HG03097 (cell line): ENCODE results near the gene WWOX.
"Not testable (repeated sequence)": the region's sequence is repeated elsewhere in the genome, so short reads cannot be mapped to it uniquely, and the experiment has no call there.

Experiments used
- ATAC-seq: cut with Tn5 transposase; IDR thresholded peaks from one replicate; pipeline ENCODE4 v1.9.1; 2021; ENCODE audit not compliant: unreplicated experiment, low FRiP score

The WWOX gene

DNA sequence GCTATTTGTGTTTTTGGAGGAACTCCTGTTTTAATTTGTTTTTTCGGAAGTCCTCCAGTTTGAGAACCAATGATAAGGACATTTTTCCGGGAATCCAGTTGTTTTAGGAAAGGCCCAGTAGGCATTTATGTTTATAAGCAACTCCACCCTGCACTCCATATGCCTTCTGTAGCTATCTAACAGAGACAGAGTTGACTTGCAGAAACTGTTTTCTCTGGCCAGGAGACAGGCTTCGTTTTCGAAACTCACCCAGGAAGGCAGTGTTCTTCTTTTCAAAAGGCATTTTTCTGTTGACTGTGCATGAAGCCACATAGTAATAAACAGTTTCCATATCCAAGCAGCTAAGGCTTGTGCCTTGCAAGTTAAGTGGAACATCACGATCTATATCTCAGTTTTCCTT, 587.1 kb downstream of the WWOX start:
- ATAC-seq, result no peak

GRCh38 chr16:78689028-78689427, 589.6 kb downstream of the WWOX start:
- no peak for ATAC-seq

- no peak for ATAC-seq
Measured at GRCh38 chr16:78689536-78689935, 590.1 kb downstream of the WWOX start.

DNA sequence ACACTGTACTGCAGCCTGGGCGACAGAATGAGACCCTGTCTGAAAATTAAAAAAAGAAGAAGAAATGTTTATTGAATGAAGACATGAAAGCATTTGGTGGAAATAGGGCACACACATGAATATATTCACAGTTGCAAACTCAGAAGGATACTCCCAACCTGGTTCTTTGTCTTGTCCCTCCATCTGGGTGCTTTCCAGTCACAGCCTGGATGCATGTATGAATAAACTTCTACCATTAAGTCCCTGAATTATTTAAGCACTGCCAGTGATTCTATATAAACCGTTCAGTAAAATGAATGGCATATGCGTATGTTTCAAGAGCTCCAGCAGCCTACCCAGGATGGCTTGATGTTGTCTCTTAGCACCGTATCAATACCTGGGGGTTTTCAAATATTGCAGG, 591.1 kb downstream of the WWOX start:
- no peak for ATAC-seq

DNA sequence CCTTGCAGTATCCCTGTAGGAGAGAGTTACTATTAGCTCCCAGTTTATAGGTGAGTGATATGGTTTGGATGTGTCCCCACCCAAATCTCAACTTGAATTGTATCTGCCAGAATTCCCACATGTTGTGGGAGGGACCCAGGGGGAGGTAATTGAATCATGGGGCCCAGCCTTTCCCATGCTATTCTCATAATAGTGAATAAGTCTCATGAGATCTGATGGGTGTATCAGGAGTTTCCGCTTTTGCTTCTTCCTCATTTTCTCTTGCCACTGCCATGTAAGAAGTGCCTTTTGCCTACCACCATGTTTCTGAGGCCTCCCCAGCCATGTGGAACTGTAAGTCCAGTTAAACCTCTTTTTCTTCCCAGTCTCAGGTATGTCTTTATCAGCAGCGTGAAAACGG, 592.3 kb downstream of the WWOX start:
- ATAC-seq, result not testable (repeated sequence)

DNA sequence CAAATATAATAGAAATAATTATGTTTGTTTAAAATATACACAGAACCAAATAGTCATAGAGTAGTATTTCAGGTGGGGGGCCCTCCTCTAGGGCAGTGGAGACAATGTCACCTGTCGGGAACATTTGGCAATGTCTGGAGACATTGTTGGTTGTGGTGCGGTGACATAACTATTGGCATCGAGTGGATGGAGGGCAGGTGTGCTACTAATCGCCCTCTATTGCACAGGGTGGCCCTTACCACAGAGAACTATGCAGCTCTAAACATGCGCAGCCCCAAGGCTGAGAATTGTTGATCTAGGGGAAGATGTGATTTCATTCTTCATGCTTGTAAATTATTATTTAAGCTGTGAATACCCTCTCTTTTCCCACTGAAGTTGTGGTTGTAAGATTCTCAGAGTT, 594.0 kb downstream of the WWOX start:
- ATAC-seq, result no peak

- no peak for ATAC-seq
Measured at GRCh38 chr16:78694414-78694813, 595.0 kb downstream of the WWOX start.

- ATAC-seq, result no peak
Measured at GRCh38 chr16:78695391-78695790, 595.9 kb downstream of the WWOX start.

DNA sequence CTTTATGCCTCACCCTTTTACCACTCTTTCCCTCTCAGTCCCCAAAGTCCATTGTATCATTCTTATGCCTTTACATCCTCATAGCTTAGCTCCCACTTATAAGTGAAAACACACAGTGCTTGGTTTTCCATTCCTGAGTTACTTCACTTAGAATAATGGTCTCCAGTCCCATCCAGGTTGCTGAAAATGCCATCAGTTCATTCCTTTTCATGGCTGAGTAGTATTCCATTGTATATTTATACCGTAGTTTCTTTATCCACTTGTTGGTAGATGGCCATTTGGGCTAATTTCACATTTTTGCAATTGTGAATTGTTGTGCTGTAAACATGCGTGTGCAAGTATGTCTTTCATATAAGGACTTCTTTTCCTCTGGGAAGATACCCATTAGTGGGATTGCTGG, 597.3 kb downstream of the WWOX start:
- ATAC-seq, result no peak

GRCh38 chr16:78697426-78697825, 598.0 kb downstream of the WWOX start:
- ATAC-seq, result no peak

- ATAC-seq, result no peak
Measured at GRCh38 chr16:78703936-78704335, 604.5 kb downstream of the WWOX start.

GRCh38 chr16:78704416-78704815, 605.0 kb downstream of the WWOX start:
- ATAC-seq, result no peak

DNA sequence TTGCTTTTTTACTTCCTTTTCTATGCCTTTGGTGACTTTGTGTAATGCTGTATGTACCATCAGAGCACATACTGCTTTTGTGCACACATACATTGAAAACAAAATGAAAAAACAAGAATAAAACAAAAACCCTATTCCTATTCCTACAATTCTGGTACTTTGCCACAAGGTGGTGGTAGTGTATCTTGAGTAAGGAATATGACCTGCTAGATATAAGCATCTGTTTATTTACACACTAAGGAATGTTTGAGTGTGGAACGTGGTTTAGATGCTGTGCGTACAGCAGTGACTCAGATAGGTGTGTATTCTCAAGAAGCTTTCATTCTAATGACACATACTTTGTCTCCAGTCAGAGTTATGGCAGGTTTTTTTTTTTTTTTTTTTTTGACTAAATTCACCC, 606.2 kb downstream of the WWOX start:
- no peak for ATAC-seq

DNA sequence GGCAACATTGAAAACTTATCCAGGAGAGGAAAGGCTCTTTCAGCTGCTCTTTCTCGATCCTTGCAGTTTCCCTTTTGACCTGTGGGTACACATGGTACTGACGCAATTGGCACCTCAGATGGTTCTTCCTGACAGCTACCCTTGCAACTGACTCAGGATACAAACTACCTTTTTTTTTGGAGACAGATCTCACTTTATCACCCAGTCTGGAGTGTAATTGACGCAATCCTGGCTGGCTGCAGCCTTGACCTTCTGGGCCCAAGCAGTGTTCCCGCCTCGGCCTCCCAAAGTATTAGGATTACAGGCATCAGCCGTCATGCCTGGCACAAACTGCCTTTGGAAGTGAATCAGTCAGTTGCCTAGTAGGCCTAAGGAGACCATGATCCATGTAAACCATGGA, 607.2 kb downstream of the WWOX start:
- ATAC-seq, result no peak

DNA sequence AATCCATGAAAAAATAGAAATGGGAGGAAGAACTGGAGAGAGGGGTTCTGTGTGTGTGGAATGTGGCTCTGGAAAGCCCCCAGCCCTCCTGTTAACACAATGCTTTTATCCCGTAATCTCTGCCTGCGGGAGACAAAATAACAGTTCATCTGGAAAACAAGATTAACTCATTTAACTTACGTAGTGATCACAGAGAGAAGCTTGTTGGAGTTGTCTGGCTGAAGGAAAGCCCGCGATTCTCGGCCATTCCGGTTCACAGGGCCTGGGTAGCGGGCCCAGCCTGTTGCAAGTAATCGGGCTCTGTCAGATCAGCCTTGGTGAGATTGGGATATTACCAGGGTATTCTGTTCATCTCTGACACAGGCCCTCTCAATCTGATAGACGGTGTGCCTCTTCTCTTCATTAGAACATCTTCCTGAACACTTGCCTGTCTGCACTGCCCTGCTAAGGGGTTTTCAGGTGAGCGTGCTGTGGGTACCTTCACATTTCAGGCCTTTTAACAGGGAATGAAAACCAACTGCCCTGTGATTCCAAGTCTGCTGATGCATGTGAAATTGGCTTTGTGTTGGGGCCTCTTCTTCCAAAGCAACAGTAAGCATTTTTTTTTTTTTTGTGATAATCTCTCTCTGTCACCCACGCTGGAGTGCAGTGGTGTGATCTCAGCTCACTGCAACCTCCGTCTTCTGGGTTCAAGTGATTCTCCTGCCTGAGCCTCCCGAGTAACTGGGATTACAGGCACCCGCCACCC, 609.9 kb downstream of the WWOX start:
- ATAC-seq, result no peak

GRCh38 chr16:78715106-78715505, 615.7 kb downstream of the WWOX start:
- no peak for ATAC-seq

DNA sequence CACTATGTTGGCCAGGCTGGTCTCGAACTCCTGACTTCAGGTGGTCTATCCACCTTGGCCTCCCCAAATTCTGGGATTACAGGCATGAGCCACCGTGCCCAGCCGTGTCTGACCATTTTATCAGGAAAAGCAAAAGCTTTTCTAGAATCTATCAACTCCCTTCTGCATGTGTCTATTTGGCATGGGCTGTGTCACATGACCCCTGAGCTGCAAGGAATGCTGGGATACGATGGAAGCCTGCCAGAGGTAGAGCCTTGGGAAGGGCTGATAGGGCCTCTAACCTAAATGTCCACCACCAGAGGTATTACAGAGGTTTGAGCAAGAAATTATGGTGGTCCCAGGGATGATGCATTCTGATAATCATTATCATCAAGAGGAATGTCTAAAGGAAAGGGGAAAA, 616.2 kb downstream of the WWOX start:
- ATAC-seq, result no peak

DNA sequence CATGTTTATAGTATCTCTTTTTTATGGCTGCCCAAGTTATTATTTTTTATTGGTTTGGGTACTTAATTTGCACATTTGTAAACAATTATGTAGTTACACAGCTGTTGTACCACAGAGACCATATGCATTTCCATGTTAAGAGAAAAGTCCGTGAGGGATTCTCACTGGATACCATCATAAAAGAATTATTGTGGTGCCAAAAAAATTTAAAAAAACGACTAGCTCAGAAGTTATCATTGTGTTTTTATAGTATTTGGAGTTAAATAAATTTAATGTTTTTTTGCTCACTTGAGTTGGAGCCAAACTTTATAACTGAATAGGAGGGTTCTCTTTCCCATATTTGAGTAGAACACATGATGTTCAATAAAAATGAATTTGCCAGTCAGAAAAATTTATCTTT, 618.7 kb downstream of the WWOX start:
- no peak for ATAC-seq

GRCh38 chr16:78720416-78720815, 621.0 kb downstream of the WWOX start:
- ATAC-seq, result no peak

GRCh38 chr16:78727536-78727935, 628.1 kb downstream of the WWOX start:
- no peak for ATAC-seq

- no peak for ATAC-seq
Measured at GRCh38 chr16:78729687-78730086, 630.2 kb downstream of the WWOX start.

- no peak for ATAC-seq
Measured at GRCh38 chr16:78731785-78732184, 632.3 kb downstream of the WWOX start.

DNA sequence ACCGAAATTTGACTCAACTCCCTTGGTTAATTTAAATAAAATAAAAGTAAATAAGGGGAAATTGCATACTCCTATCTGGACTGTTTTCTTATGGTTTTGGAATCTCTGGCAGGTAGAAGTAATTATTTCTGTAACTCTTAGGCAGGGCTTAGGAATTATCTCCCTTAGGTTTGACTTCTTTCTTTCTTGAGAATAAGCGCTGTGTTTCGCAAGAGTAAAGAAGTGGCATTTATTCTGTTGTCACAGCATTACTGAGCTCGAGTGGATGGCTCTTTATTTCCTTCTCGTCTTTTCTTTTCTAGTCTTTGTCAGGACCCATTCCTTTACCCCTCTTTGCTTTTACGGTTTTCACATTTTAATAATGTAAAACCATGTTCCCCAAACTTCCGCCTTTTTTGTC, 633.2 kb downstream of the WWOX start:
- no peak for ATAC-seq
